Astrocyte (in vitro differentiated cells and primary cell): ENCODE results near the gene SLC9A9. TPM values are rescaled to one million over a fixed set of nuclear protein-coding genes. Genes with fewer than 3 reads are reported as not detected.

Source experiments
- DNase-seq: peaks from one replicate; pipeline ENCODE4 v3.0.0-alpha.2; 2010; ENCODE audit warnings: low read depth
- FAIRE-seq: peaks from 2 replicates; lab custom pipeline; 2011; peaks lifted over from hg19 to GRCh38; lab: Jason Lieb, UNC
- H2AFZ ChIP-seq: 2 replicates; pipeline ENCODE4 v1.6.0; 2012; ENCODE audit warnings: low read depth, low read length, inconsistent platforms
- H3K27ac ChIP-seq: 2 replicates; pipeline ENCODE4 v1.5.1; 2011; ENCODE audit warnings: low read depth, low read length, inconsistent platforms
- H3K27me3 ChIP-seq: 2 replicates; pipeline ENCODE4 v1.6.0; 2011; ENCODE audit warnings: low read length, inconsistent platforms; ENCODE audit not compliant: insufficient read depth
- H3K36me3 ChIP-seq: 2 replicates; pipeline ENCODE4 v1.5.1; 2011; ENCODE audit warnings: low read length, inconsistent platforms; ENCODE audit not compliant: insufficient read depth
- H3K4me1 ChIP-seq: 2 replicates; pipeline ENCODE4 v1.5.1; 2011; ENCODE audit warnings: low read length, inconsistent platforms; ENCODE audit not compliant: insufficient read depth
- H3K4me2 ChIP-seq: 2 replicates; pipeline ENCODE4 v1.6.0; 2012; ENCODE audit warnings: low read length, inconsistent platforms
- H3K4me3 ChIP-seq: 2 replicates; pipeline ENCODE4 v1.5.1; 2011; ENCODE audit warnings: low read depth, mild to moderate bottlenecking, low read length, inconsistent platforms; ENCODE audit not compliant: insufficient read depth
- H3K79me2 ChIP-seq: 2 replicates; pipeline ENCODE4 v1.6.0; 2012; ENCODE audit warnings: mild to moderate bottlenecking, low read length, inconsistent platforms; ENCODE audit not compliant: insufficient read depth
- H3K9ac ChIP-seq: 2 replicates; pipeline ENCODE4 v1.6.0; 2012; ENCODE audit warnings: mild to moderate bottlenecking, low read length, inconsistent platforms
- H3K9me3 ChIP-seq: 2 replicates; pipeline ENCODE4 v1.5.1; 2012; ENCODE audit warnings: low read depth, mild to moderate bottlenecking, low read length, inconsistent platforms; ENCODE audit not compliant: insufficient read depth
- H4K20me1 ChIP-seq: 2 replicates; pipeline ENCODE4 v1.6.0; 2012; ENCODE audit warnings: low read length, inconsistent platforms; ENCODE audit not compliant: insufficient read depth
- H3K27ac Mint-ChIP-seq: one replicate; pipeline ENCODE4 v1.8.0; 2021; ENCODE audit warnings: mild to moderate bottlenecking, mixed read lengths; ENCODE audit not compliant: unreplicated experiment
- H3K27me3 Mint-ChIP-seq: one replicate; pipeline ENCODE4 v1.8.0; 2021; ENCODE audit warnings: low read depth, mixed read lengths; ENCODE audit not compliant: unreplicated experiment
- H3K36me3 Mint-ChIP-seq: one replicate; pipeline ENCODE4 v1.8.0; 2021; ENCODE audit warnings: low read depth, mixed read lengths; ENCODE audit not compliant: unreplicated experiment
- H3K4me1 Mint-ChIP-seq: one replicate; pipeline ENCODE4 v1.8.0; 2021; ENCODE audit warnings: low read depth, mixed read lengths; ENCODE audit not compliant: unreplicated experiment
- H3K4me3 Mint-ChIP-seq: one replicate; pipeline ENCODE4 v1.8.0; 2021; ENCODE audit warnings: mild to moderate bottlenecking, moderate library complexity, mixed read lengths; ENCODE audit not compliant: unreplicated experiment
- H3K9me3 Mint-ChIP-seq: one replicate; pipeline ENCODE4 v1.8.0; 2021; ENCODE audit warnings: mild to moderate bottlenecking, mixed read lengths; ENCODE audit not compliant: unreplicated experiment
- CTCF ChIP-seq: IDR thresholded peaks from 2 replicates; pipeline ENCODE4 v1.5.1; 2011; ENCODE audit warnings: low read depth, mild to moderate bottlenecking, inconsistent platforms, low read length, moderate library complexity; ENCODE audit not compliant: insufficient read depth
- EZH2 ChIP-seq: IDR thresholded peaks from 2 replicates; pipeline ENCODE4 v1.6.1; 2012; ENCODE audit warnings: mild to moderate bottlenecking, low read length, inconsistent platforms; ENCODE audit not compliant: insufficient read depth
- total RNA-seq: library from RNA; stranded (reverse); gene quantifications from 2 replicates; pipeline ENCODE4 v1.2.1, GENCODE V29; 2021

Gene SLC9A9
- total RNA-seq, 1 donor from 2014 or later = 1.5 TPM

- Mint-ChIP-seq H3K27me3 (no peaks in the 10 kb centered on the region), H3K36me3 (no peaks in the 10 kb centered on the region), H3K27ac (no peak overlapping the region), H3K4me3 (no peak overlapping the region), H3K4me1 (peaks cover 4% of the 10 kb centered on the region), H3K9me3 (no peaks in the 10 kb centered on the region)
- Histone ChIP-seq H2AFZ (no peak overlapping the region), H3K4me1 (no peaks in the 10 kb centered on the region), H3K9ac (no peak overlapping the region), H3K4me2 (no peak overlapping the region), H3K27ac (no peak overlapping the region), H3K9me3 (no peaks in the 10 kb centered on the region), H3K4me3 (no peak overlapping the region), H4K20me1 (no peaks in the 10 kb centered on the region), H3K36me3 (no peaks in the 10 kb centered on the region), H3K27me3 (no peaks in the 10 kb centered on the region), H3K79me2 (no peaks in the 10 kb centered on the region)
- TF ChIP-seq CTCF (no peak), EZH2 (no peak)
- FAIRE-seq (no peak), DNase-seq (no peak)
Measured at GRCh38 chr3:143822798-143823197, 25.5 kb downstream of the SLC9A9 start.

GRCh38 chr3:143822374-143822773 is 25.9 kb downstream of the SLC9A9 start:
- TF ChIP-seq CTCF (no peak), EZH2 (no peak)
- no peak for FAIRE-seq
- Histone ChIP-seq H3K4me2 (no peak overlapping the region), H3K4me3 (no peak overlapping the region), H3K9me3 (no peaks in the 10 kb centered on the region), H4K20me1 (no peaks in the 10 kb centered on the region), H3K79me2 (no peaks in the 10 kb centered on the region), H3K36me3 (no peaks in the 10 kb centered on the region), H3K27me3 (no peaks in the 10 kb centered on the region), H2AFZ (no peak overlapping the region), H3K27ac (no peak overlapping the region), H3K4me1 (no peaks in the 10 kb centered on the region), H3K9ac (no peak overlapping the region)
- peaks cover 4% of the 10 kb centered on the region for H3K4me1 Mint-ChIP-seq
- H3K27me3 Mint-ChIP-seq = no peaks in the 10 kb centered on the region
- DNase-seq = no peak
- H3K4me3 Mint-ChIP-seq = no peak overlapping the region
- no peak overlapping the region for H3K27ac Mint-ChIP-seq
- H3K36me3 Mint-ChIP-seq = no peaks in the 10 kb centered on the region
- no peaks in the 10 kb centered on the region for H3K9me3 Mint-ChIP-seq

GRCh38 chr3:143821862-143822261 is 26.4 kb downstream of the SLC9A9 start:
- no peak overlapping the region for H3K27ac Mint-ChIP-seq
- FAIRE-seq (no peak), DNase-seq (no peak)
- Histone ChIP-seq H3K36me3 (no peaks in the 10 kb centered on the region), H3K27me3 (no peaks in the 10 kb centered on the region), H3K4me2 (no peak overlapping the region), H2AFZ (no peak overlapping the region), H3K79me2 (no peaks in the 10 kb centered on the region), H3K9ac (no peak overlapping the region), H3K4me1 (no peaks in the 10 kb centered on the region), H3K4me3 (no peak overlapping the region), H3K9me3 (no peaks in the 10 kb centered on the region), H3K27ac (no peak overlapping the region), H4K20me1 (no peaks in the 10 kb centered on the region)
- no peaks in the 10 kb centered on the region for H3K9me3 Mint-ChIP-seq
- no peaks in the 10 kb centered on the region for H3K27me3 Mint-ChIP-seq
- no peaks in the 10 kb centered on the region for H3K36me3 Mint-ChIP-seq
- TF ChIP-seq EZH2 = no peak
- no peak for TF ChIP-seq CTCF
- H3K4me1 Mint-ChIP-seq = peaks cover 4% of the 10 kb centered on the region
- no peak overlapping the region for H3K4me3 Mint-ChIP-seq
